Endothelial cell of umbilical vein (primary cell): Measurements from ENCODE around the gene RNASEH2B. TPM values are rescaled to one million over a fixed set of nuclear protein-coding genes. Genes with fewer than 3 reads are reported as not detected.

Experiments
- BruUV-seq: library from RNA; stranded (reverse); fragments of 400-500 nt; replicated peaks from 2 replicates; lab custom pipeline; 2021; lab: Mats Ljungman, UMichigan
- CTCF ChIA-PET: fragments of 300-600, 350-600 bp; sonication (Branson Sonifier 250); formaldehyde crosslinking; loops from one replicate; lab custom pipeline; 2021; ENCODE audit warnings: antibody characterized with exemption, inconsistent platforms; lab: Charles Lee
- POLR2A ChIA-PET: fragments of 300-600, 350-600 bp; sonication (Branson Sonifier 250); formaldehyde crosslinking; loops from one replicate; lab custom pipeline; 2021; ENCODE audit warnings: antibody characterized with exemption, inconsistent platforms; lab: Charles Lee
- DNase-seq: peaks from one replicate; pipeline ENCODE4 v3.0.0-alpha.2; 2011; ENCODE audit warnings: low read depth, low spot score
- FAIRE-seq: peaks from 2 replicates; lab custom pipeline; 2011; peaks lifted over from hg19 to GRCh38; lab: Jason Lieb, UNC
- H2AFZ ChIP-seq: 2 replicates; pipeline ENCODE4 v1.6.0; 2012; ENCODE audit warnings: low read depth, low read length, control low read depth, inconsistent platforms
- H3K27ac ChIP-seq: 2 replicates; pipeline ENCODE4 v1.5.1; 2011; ENCODE audit warnings: low read depth, mild to moderate bottlenecking, control low read depth, low read length, moderate library complexity; ENCODE audit not compliant: insufficient read depth
- H3K27me3 ChIP-seq, 2 experiments: 2 replicates each; pipeline versions ENCODE4 v1.6.0 to v1.6.1; 2011; ENCODE audit warnings: low read length in 2 of 2, mixed read lengths in 1 of 2; ENCODE audit not compliant: control insufficient read depth in 2 of 2, insufficient read depth in 2 of 2
- H3K36me3 ChIP-seq, 2 experiments: 2 replicates in 1 of 2; 3 replicates in 1 of 2; pipeline ENCODE4 v1.5.1; 2011; ENCODE audit warnings: low read length in 2 of 2, mild to moderate bottlenecking in 1 of 2, moderate library complexity in 1 of 2; ENCODE audit not compliant: control insufficient read depth in 2 of 2, insufficient read depth in 2 of 2; ENCODE audit errors: extremely low read depth in 1 of 2
- H3K4me1 ChIP-seq: 3 replicates; pipeline ENCODE4 v1.5.1; 2011; ENCODE audit warnings: mild to moderate bottlenecking, low read length; ENCODE audit not compliant: control insufficient read depth, insufficient read depth; ENCODE audit errors: extremely low read depth
- H3K4me2 ChIP-seq: 2 replicates; pipeline ENCODE4 v1.6.1; 2011; ENCODE audit warnings: low read length, control low read depth, mixed read lengths; ENCODE audit not compliant: insufficient read depth
- H3K4me3 ChIP-seq, 3 experiments: fragments of 200-600 bp in 1 of 3; sonication (generic), shearing (Covaris generic) in 1 of 3; replicated peaks in 1 of 3; 2 replicates each; pipeline ENCODE4 v1.5.1; 2011 to 2016; ENCODE audit warnings: control low read depth in 3 of 3, low read length in 3 of 3, mild to moderate bottlenecking in 2 of 3, inconsistent platforms in 1 of 3, low read depth in 1 of 3, moderate library complexity in 1 of 3; ENCODE audit not compliant: insufficient read depth in 1 of 3
- H3K79me2 ChIP-seq: 2 replicates; pipeline ENCODE4 v1.6.0; 2012; ENCODE audit warnings: low read length, inconsistent platforms; ENCODE audit not compliant: control insufficient read depth, insufficient read depth
- H3K9ac ChIP-seq: replicated peaks from 2 replicates; pipeline ENCODE3; 2011; ENCODE audit warnings: low read length, control low read depth; ENCODE audit not compliant: insufficient read depth; ENCODE audit errors: extremely low read depth
- H3K9me1 ChIP-seq: replicated peaks from 3 replicates; pipeline ENCODE4 v1.6.0; 2011; ENCODE audit warnings: mild to moderate bottlenecking, low read length; ENCODE audit not compliant: control insufficient read depth, insufficient read depth; ENCODE audit errors: extremely low read depth
- H3K9me3 ChIP-seq: replicated peaks from 2 replicates; pipeline ENCODE4 v1.5.1; 2012; ENCODE audit warnings: low read length, inconsistent platforms; ENCODE audit not compliant: control insufficient read depth, insufficient read depth
- H4K20me1 ChIP-seq: replicated peaks from 2 replicates; pipeline ENCODE3; 2011; ENCODE audit warnings: mild to moderate bottlenecking, low read length; ENCODE audit not compliant: control insufficient read depth, insufficient read depth; ENCODE audit errors: extremely low read depth
- CTCF ChIP-seq, 2 donors: IDR thresholded peaks; 1 replicate in 1 of 2; 2 replicates in 1 of 2; pipeline ENCODE4 v1.5.1; 2011; ENCODE audit warnings: low read length in 2 of 2, mild to moderate bottlenecking in 2 of 2, moderate library complexity in 2 of 2, control low read depth in 1 of 2, inconsistent platforms in 1 of 2, low read depth in 1 of 2; ENCODE audit not compliant: insufficient read depth in 1 of 2; ENCODE audit errors: extremely low read depth in 1 of 2
- EZH2 ChIP-seq: IDR thresholded peaks from 2 replicates; pipeline ENCODE4 v1.6.1; 2012; ENCODE audit warnings: borderline replicate concordance, low read depth, mild to moderate bottlenecking, moderate library complexity, low read length, inconsistent platforms; ENCODE audit not compliant: severe bottlenecking
- FOS ChIP-seq: IDR thresholded peaks from 2 replicates; pipeline ENCODE4 v1.6.1; 2011; ENCODE audit warnings: mild to moderate bottlenecking, low read length, moderate library complexity, borderline replicate concordance; ENCODE audit not compliant: insufficient read depth
- GATA2 ChIP-seq: IDR thresholded peaks from 2 replicates; pipeline ENCODE4 v1.7.0; 2011; ENCODE audit warnings: low read depth, mild to moderate bottlenecking, moderate library complexity, mixed read lengths, low read length; ENCODE audit not compliant: insufficient read length, insufficient read depth
- MAX ChIP-seq: IDR thresholded peaks from 2 replicates; pipeline ENCODE4 v1.6.1; 2011; ENCODE audit not compliant: insufficient read depth, insufficient read length
- MYC ChIP-seq: IDR thresholded peaks from one replicate; pipeline ENCODE4 v1.6.1; 2011; ENCODE audit warnings: mild to moderate bottlenecking, low read depth, low read length
- POLR2AphosphoS5 ChIP-seq: IDR thresholded peaks from 2 replicates; pipeline ENCODE4 v1.6.1; 2012; ENCODE audit warnings: low read depth, mild to moderate bottlenecking, control low read depth, low read length, moderate library complexity; ENCODE audit not compliant: insufficient read depth
- dilution Hi-C: fragments of 300-500 bp; cut with MboI; formaldehyde crosslinking; loops from one replicate; pipeline ENCODE4 v1.15.0; 2019; ENCODE audit warnings: low sequenced_read_pairs; ENCODE audit not compliant: extremely low pct_ligation_motif_present
- intact Hi-C: fragments of 100-400 bp; cut with micrococcal nuclease; formaldehyde crosslinking; loops from one replicate; pipeline ENCODE4 v1.10.0; 2022
- polyA plus RNA-seq, 4 experiments: library from polyadenylated mRNA; depleted of rRNA in 3 of 4; stranded (reverse) in 3 of 4; unstranded in 1 of 4; fragments of >200 nt; gene quantifications; 2 replicates each; pipeline versions ENCODE4 v1.2.1 to v1.2.3, GENCODE V29; 2011 to 2012; ENCODE audit warnings: missing spikeins in 1 of 4
- total RNA-seq: library from RNA; stranded (reverse); gene quantifications from 2 replicates; pipeline ENCODE4 v1.2.3, GENCODE V29; 2021

Gene RNASEH2B
- total and polyA plus RNA-seq, 2 donors (not counting 3 experiments of a cell fraction or from before 2014, with no cell fraction given) = 8.9 to 25.1 TPM

- ChIA-PET CTCF (interaction anchor here (2.2 kb wide), 1 partner anchor 18 kb away, joined by 6 read pairs; no protein-coding TSS in a partner anchor), POLR2A (no interaction called here)
- intact Hi-C loops (no loop called here), dilution Hi-C loops (no loop called here)
- no peak for FAIRE-seq
- DNase-seq = no peak
- Histone ChIP-seq H2AFZ (no peak overlapping the region), H3K4me2 (no peak overlapping the region), H3K79me2 (no peaks in the 10 kb centered on the region), H3K27me3 (peaks cover 9 to 22% of the 10 kb centered on the region in 2 experiments), H3K9ac (no peak overlapping the region), H3K4me3 (no peak overlapping the region), H3K27ac (no peak overlapping the region), H4K20me1 (no peaks in the 10 kb centered on the region), H3K9me1 (no peaks in the 10 kb centered on the region), H3K9me3 (no peaks in the 10 kb centered on the region), H3K4me1 (no peaks in the 10 kb centered on the region), H3K36me3 (no peaks in the 10 kb centered on the region)
- no TSS peak for BruUV-seq
- TF ChIP-seq GATA2 (no peak), MAX (no peak), EZH2 (no peak), POLR2AphosphoS5 (no peak), FOS (no peak)
Observed at GRCh38 chr13:50894012-50894411, 15.6 kb upstream of the RNASEH2B start.

DNA sequence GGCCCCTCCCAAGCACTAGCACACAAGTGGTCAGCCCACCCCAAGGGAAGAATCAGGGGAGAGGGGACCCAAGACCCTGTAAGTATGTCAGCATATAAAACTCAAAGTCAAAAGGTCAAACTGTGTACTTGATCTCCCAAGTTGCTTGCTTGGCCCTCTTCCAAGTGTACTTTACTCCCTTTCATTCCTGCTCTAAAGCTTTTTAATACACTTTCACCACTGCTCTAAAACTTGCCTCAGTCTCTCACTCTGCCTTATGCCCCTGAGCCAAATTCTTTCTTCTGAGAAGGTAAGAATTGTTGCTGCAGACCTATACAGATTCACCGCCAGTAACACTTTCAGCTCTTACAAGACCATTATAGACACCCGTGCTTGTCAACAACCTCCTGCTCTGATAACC, 15.1 kb upstream of the RNASEH2B start:
- dilution Hi-C loops = no loop called here
- Histone ChIP-seq H3K79me2 (no peaks in the 10 kb centered on the region), H3K9me3 (no peaks in the 10 kb centered on the region), H3K4me1 (no peaks in the 10 kb centered on the region), H3K36me3 (no peaks in the 10 kb centered on the region), H3K27ac (no peak overlapping the region), H3K27me3 (peaks cover 5 to 17% of the 10 kb centered on the region in 2 experiments), H2AFZ (no peak overlapping the region), H3K4me3 (no peak overlapping the region), H3K4me2 (no peak overlapping the region), H4K20me1 (no peaks in the 10 kb centered on the region), H3K9me1 (no peaks in the 10 kb centered on the region), H3K9ac (no peak overlapping the region)
- FAIRE-seq = no peak
- ChIA-PET CTCF (no interaction called here), POLR2A (no interaction called here)
- TF ChIP-seq FOS (no peak), GATA2 (no peak), POLR2AphosphoS5 (no peak), CTCF (IDR thresholded peaks at IDR 0.05; ENCODE audit: extremely low read depth in 1 of 2, insufficient read depth in 1 of 2, low read depth in 1 of 2, low read length in 2 of 2) (no peak), MAX (no peak), MYC (no peak)
- intact Hi-C loops = no loop called here
- no TSS peak for BruUV-seq
- no peak for DNase-seq
